Stimulated activated CD4-positive, alpha-beta T cell treated with anti-CD3 and anti-CD28 coated beads, Interleukin-12 subunit alpha, Interleukin-12 subunit beta, amount 100 ng/mL, for 48 hours (primary cell): ENCODE results near the gene CCT3.
"Not testable (repeated sequence)": the region's sequence is repeated elsewhere in the genome, so short reads cannot be mapped to it uniquely, and the experiment has no call there.

Experiments
- DNase-seq, 3 donors: peaks; one replicate each; pipeline ENCODE4 v3.0.0-alpha.2; 2020; ENCODE audit warnings: low read depth in 2 of 3, low spot score in 1 of 3

Gene CCT3

GRCh38 chr1:156338180-156338976 is at the start of gene CCT3, which contains the start of gene TSACC:
CCT3 (minus strand) TSS chr1:156338292; CDS start chr1:156338184, 108 bp downstream.
TSACC (plus strand) TSS chr1:156338526; CDS start chr1:156339758, 1,232 bp downstream.
- DNase-seq, result peak; percentile 98 to 100 (median 99)

GRCh38 chr1:156387870-156388173 is 49.7 kb upstream of the CCT3 start:
- DNase-seq, result no peak

- no peak for DNase-seq
Measured at GRCh38 chr1:156386949-156387869, 49.1 kb upstream of the CCT3 start.

GRCh38 chr1:156386134-156386901 is 48.2 kb upstream of the CCT3 start:
- no peak for DNase-seq

GRCh38 chr1:156385534-156386031 is 47.5 kb upstream of the CCT3 start:
- DNase-seq, result peak; percentile 45 to 69 (median 62)

GRCh38 chr1:156384658-156385057 is 46.6 kb upstream of the CCT3 start:
- no peak for DNase-seq

GRCh38 chr1:156384007-156384406 is 45.9 kb upstream of the CCT3 start:
- no peak for DNase-seq

DNA sequence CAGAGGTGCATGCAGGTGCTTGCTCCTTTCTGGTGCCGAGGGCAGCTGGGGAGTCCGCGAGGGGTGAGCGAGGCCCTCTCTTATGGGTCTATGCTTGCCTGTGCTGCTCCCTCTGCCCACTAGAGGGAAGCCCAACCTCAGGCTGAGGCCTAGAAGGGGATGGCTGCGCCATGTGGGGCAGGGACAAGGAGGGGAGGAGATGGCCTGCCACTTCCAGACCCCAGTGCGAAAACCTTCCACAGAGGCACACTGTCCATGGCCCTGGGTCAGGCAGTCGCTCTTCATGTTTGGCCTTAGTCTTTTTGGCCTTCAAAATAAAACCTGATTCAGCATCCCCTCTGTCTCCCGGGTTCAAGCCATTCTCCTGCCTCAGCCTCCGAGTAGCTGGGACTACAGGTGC is 44.9 kb upstream of the CCT3 start:
- peak; percentile 44 to 50 (median 50) for DNase-seq

GRCh38 chr1:156382561-156382960 is 44.5 kb upstream of the CCT3 start:
- DNase-seq, result no peak

GRCh38 chr1:156379420-156380165 is 41.5 kb upstream of the CCT3 start:
- no peak for DNase-seq

- DNase-seq, result no peak
Measured at GRCh38 chr1:156378557-156378956, 40.5 kb upstream of the CCT3 start.

DNA sequence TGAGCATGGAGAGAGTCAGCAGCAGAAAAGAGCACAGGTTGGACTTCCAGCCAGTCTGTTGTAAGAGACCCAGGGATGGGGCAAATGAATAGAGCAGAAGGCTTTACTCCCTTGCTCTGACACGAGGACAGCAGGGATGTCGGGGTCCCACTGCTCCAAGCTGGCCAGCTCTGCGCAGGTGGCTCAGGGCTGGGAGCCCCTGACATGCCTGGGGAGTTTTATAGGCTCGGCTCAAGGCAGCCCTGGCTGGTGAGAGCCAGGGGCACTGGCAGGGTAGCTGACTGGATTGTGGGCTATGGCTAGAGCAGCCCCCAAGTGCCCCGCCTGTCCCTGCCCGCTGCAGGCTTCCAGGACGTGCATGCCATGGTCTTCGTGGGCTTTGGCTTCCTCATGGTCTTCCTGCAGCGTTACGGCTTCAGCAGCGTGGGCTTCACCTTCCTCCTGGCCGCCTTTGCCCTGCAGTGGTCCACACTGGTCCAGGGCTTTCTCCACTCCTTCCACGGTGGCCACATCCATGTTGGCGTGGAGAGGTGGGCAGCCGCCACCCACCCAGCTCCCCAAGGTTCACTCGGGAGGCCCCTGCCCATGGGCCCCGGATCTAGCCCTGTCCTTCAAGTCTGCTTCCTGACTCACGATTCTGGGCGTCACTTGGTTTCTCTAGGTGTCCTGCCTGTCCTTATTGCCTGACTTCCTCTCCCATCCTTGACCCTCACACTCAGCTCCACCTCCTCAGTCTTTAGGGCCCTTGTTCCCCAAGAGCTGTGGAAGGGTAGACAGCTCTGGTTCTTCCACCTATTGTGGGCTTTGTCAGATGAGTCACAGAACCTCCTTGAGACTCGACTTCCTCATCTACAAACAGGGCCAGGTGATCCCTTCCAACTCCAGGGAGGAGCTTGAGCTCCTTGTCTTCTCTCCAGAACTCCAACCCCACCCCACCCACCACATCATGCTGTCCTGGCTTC is 39.1 kb upstream of the CCT3 start:
- DNase-seq, result no peak

DNA sequence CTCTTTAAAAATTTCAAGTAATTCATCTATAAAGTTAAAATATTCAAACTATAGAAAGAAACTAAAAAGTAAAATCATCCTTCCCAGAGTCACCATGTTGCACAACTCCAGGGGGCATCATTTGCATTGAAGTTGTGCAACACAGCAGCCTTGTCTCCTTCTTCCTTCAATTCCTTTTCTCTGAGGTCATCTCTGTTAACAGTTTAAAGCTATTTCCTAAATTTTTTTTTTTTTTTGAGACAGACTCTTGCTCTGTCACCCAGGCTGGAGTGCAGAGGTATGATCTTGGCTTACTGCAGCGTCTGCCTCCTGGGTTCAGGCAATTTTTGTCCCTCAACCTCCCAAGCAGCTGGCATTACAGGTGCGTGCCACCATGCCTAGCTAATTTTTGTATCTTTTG is 38.1 kb upstream of the CCT3 start:
- DNase-seq, result no peak

- DNase-seq, result no peak
Measured at GRCh38 chr1:156373546-156373945, 35.5 kb upstream of the CCT3 start.

GRCh38 chr1:156372876-156373275 is 34.8 kb upstream of the CCT3 start:
- no peak for DNase-seq

DNA sequence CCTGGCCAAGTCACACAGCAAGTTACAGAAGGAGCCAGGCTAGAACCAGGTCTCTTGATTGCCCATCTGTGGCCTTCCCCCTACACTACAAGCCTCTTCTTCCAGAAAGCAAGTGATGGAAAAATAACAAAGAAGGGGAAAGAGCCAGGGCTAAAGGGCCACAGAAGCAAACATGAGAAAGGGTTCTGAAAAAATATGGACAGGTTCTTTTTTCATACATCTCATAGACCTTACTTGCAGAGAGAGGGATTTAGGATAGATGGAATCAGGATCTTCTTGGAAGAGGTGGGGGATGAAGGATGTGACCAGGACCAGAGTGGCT is 34.1 kb upstream of the CCT3 start:
- DNase-seq, result no peak

DNA sequence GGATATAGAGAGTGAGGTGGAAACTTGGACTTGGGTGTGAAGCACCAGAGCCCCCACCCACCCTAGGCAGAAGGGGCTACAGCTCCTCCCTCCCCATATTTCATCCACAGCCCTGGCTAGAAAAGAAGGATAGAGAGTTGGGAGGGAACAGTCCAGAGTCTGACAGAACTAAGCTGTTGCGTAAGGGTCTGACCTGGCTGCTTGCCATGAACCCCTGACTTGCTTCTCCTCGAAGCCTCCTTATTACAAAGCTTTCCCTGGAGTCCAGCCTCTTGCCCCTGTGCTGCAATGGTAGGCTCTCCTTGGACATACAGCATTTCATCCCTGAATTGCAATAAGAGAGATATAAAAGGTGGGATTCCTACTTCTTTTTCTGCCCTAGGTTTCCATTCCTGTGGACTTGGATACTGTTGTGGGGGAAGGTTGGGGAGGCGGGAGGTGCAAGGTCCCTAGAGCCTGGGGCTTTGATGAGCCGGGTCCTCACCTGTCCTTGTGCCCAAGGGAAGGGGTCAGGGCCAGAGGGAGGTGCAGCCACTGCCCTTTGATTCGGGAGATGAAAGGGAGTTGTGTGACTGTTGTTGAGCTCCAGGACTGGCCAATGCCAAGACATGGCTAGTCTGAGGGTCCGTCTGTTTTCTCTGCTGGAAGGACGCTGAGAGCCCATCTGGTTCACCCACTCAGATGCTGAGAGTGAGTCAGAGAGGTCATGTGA is 33.6 kb upstream of the CCT3 start:
- DNase-seq, result no peak

DNA sequence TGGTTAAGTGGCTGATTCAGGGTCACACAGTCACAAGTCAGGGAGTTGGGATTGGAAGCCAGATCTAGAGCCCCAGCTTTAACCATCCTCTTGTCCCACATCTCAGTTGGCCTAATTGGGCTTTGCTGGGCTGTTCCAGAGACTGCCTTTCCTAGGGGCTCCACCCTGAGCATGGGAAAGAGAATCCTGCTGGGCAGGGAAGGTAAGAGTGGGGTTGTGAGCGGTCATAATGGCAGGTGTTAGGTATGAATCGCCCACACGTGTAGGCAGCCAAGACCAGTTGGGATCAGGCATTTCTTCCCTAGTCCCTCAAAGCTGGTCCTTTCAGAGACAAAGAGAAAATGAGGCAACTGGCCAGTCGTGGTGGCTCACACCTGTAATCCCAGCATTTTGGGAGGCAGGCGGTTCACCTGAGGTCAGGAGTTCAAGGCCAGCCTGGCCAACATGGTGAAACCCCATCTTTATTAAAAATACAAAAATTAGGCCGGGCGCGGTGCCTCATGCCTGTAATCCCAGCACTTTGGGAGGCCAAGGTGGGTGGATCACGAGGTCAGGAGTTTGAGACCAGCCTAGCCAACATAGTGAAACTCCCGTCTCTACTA is 31.7 kb upstream of the CCT3 start:
- DNase-seq, result not testable (repeated sequence)
